Liver (tissue), 9 donors: ENCODE data around the gene RPS6KB2. TPM values are rescaled to one million over a fixed set of nuclear protein-coding genes. Genes with fewer than 3 reads are reported as not detected.

Experiments used
- DNase-seq: peaks from one replicate; pipeline ENCODE4 v3.0.0-alpha.2; 2017; ENCODE audit warnings: low spot score
- H3K27ac ChIP-seq, 2 donors: one replicate each; pipeline ENCODE4 v1.7.0; 2013; ENCODE audit warnings: inconsistent platforms in 2 of 2, low read length in 2 of 2, control low read depth in 1 of 2, low read depth in 1 of 2, mild to moderate bottlenecking in 1 of 2
- H3K27me3 ChIP-seq, 4 donors: one replicate each; pipeline versions ENCODE4 v1.6.1 to v1.7.0; 2013; ENCODE audit warnings: low read length in 3 of 4, inconsistent platforms in 1 of 4, mild to moderate bottlenecking in 1 of 4, moderate library complexity in 1 of 4; ENCODE audit not compliant: control insufficient read depth in 4 of 4, insufficient read depth in 4 of 4
- H3K36me3 ChIP-seq, 4 donors: one replicate each; pipeline versions ENCODE4 v1.6.1 to v1.7.0; 2013; ENCODE audit warnings: low read length in 3 of 4, mild to moderate bottlenecking in 3 of 4, low read depth in 1 of 4, moderate library complexity in 1 of 4; ENCODE audit not compliant: control insufficient read depth in 4 of 4, insufficient read depth in 3 of 4
- H3K4me1 ChIP-seq, 4 donors: one replicate each; pipeline versions ENCODE4 v1.6.1 to v1.7.0; 2013; ENCODE audit warnings: low read length in 3 of 4, mild to moderate bottlenecking in 3 of 4, moderate library complexity in 1 of 4; ENCODE audit not compliant: control insufficient read depth in 4 of 4, insufficient read depth in 4 of 4
- H3K4me3 ChIP-seq, 3 donors: one replicate each; pipeline versions ENCODE4 v1.6.1 to v1.7.0; 2013; ENCODE audit warnings: low read length in 3 of 3, control low read depth in 1 of 3, low read depth in 1 of 3, mild to moderate bottlenecking in 1 of 3
- H3K9ac ChIP-seq, 2 donors: one replicate each; pipeline ENCODE4 v1.7.0; 2013; ENCODE audit warnings: low read length in 2 of 2, mild to moderate bottlenecking in 2 of 2, moderate library complexity in 2 of 2, control low read depth in 1 of 2, low read depth in 1 of 2
- H3K9me3 ChIP-seq, 4 donors: one replicate each; pipeline versions ENCODE4 v1.6.1 to v1.7.0; 2013; ENCODE audit warnings: low read length in 3 of 4; ENCODE audit not compliant: control insufficient read depth in 4 of 4
- EGR1 ChIP-seq, 2 donors: IDR thresholded peaks; 2 replicates each; pipeline ENCODE4 v1.6.1; 2016 to 2018; ENCODE audit warnings: antibody characterized with exemption in 2 of 2, low read depth in 2 of 2
- FOXA1 ChIP-seq: IDR thresholded peaks from 2 replicates; pipeline ENCODE4 v1.6.1; 2016; ENCODE audit warnings: antibody characterized with exemption
- FOXA2 ChIP-seq: IDR thresholded peaks from 2 replicates; pipeline ENCODE4 v1.6.1; 2016; ENCODE audit warnings: antibody characterized with exemption
- GABPA ChIP-seq, 2 donors: IDR thresholded peaks in 1 of 2; conservative IDR thresholded peaks in 1 of 2; 2 replicates each; pipeline ENCODE4 v1.6.1; 2016; ENCODE audit warnings: antibody characterized with exemption in 2 of 2, mild to moderate bottlenecking in 1 of 2, moderate library complexity in 1 of 2
- HNF4A ChIP-seq, 2 donors: conservative IDR thresholded peaks; 2 replicates each; pipeline ENCODE4 v1.6.1; 2016; ENCODE audit warnings: antibody characterized with exemption in 2 of 2, mild to moderate bottlenecking in 2 of 2
- HNF4G ChIP-seq: IDR thresholded peaks from 2 replicates; pipeline ENCODE4 v1.6.1; 2016; ENCODE audit warnings: antibody characterized with exemption
- JUND ChIP-seq, 2 donors: IDR thresholded peaks; 2 replicates each; pipeline ENCODE4 v1.6.1; 2016; ENCODE audit warnings: antibody characterized with exemption in 2 of 2
- NR2F2 ChIP-seq: IDR thresholded peaks from 2 replicates; pipeline ENCODE4 v1.6.1; 2016; ENCODE audit warnings: antibody characterized with exemption
- RAD21 ChIP-seq, 2 donors: IDR thresholded peaks; 2 replicates each; pipeline ENCODE4 v1.6.1; 2016; ENCODE audit warnings: antibody characterized with exemption in 2 of 2, mild to moderate bottlenecking in 2 of 2
- RXRA ChIP-seq, 2 donors: IDR thresholded peaks; 2 replicates each; pipeline ENCODE4 v1.6.1; 2017 to 2018; ENCODE audit warnings: antibody characterized with exemption in 2 of 2, mild to moderate bottlenecking in 1 of 2
- SP1 ChIP-seq: IDR thresholded peaks from 2 replicates; pipeline ENCODE4 v1.6.1; 2018; ENCODE audit warnings: antibody characterized with exemption, mild to moderate bottlenecking
- TAF1 ChIP-seq: conservative IDR thresholded peaks from 2 replicates; pipeline ENCODE4 v1.6.1; 2016; ENCODE audit warnings: antibody characterized with exemption, mild to moderate bottlenecking
- YY1 ChIP-seq: IDR thresholded peaks from 2 replicates; pipeline ENCODE4 v1.6.1; 2016; ENCODE audit warnings: antibody characterized with exemption, mild to moderate bottlenecking
- WGBS: extraction: QIAGEN DNeasy Blood & Tissue Kit; methylation state at CpG from one replicate; pipeline ENCODE4 v1.1.7; 2013; 5-methylcytosine and 5-hydroxymethylcytosine counted together
- polyA plus RNA-seq, 2 donors: library from polyadenylated mRNA; stranded (reverse) in 1 of 2; unstranded in 1 of 2; fragments of 200-250 nt in 1 of 2; fragments of >200 nt in 1 of 2; fragmentation: Nextera tagmentation in 1 of 2; extraction: Ambion mirVana in 1 of 2; gene quantifications; one replicate each; pipeline versions ENCODE4 v1.2.1 to v1.2.3, GENCODE V29; 2013 to 2015
- total RNA-seq, 2 donors: library from RNA; depleted of rRNA; stranded (reverse); fragments of >200 nt; gene quantifications; one replicate each; pipeline ENCODE4 v1.2.3, GENCODE V29; 2014
- TF ChIP-seq, protein P1 (sequence below): IDR thresholded peaks from 2 replicates; pipeline ENCODE4 v1.6.1; 2016; ENCODE audit warnings: antibody characterized with exemption
- TF ChIP-seq, protein P2 (sequence below): fragments of 150-350 bp; IDR thresholded peaks from 2 replicates; pipeline ENCODE4 v1.5.1; 2017; ENCODE audit warnings: improper control_type of control experiment, low read depth, low read length; ENCODE audit not compliant: missing input control
- TF ChIP-seq, protein P3 (sequence below): IDR thresholded peaks from 2 replicates; pipeline ENCODE4 v1.6.1; 2016; ENCODE audit warnings: antibody characterized with exemption
- TF ChIP-seq, protein P4 (sequence below): IDR thresholded peaks from 2 replicates; pipeline ENCODE4 v1.6.1; 2016; ENCODE audit warnings: antibody characterized with exemption, mild to moderate bottlenecking
- TF ChIP-seq, protein P5 (sequence below): IDR thresholded peaks from 2 replicates; pipeline ENCODE4 v1.6.1; 2016; ENCODE audit warnings: antibody characterized with exemption
- donor health status: healthy.
- donor health status: healthy.
- donor health status: healthy.
- donor health status: healthy.
- donor health status: healthy.

RPS6KB2 gene
- total and polyA plus RNA-seq, 4 donors, result 31.5 to 49.6 (median 37.7) TPM

DNA sequence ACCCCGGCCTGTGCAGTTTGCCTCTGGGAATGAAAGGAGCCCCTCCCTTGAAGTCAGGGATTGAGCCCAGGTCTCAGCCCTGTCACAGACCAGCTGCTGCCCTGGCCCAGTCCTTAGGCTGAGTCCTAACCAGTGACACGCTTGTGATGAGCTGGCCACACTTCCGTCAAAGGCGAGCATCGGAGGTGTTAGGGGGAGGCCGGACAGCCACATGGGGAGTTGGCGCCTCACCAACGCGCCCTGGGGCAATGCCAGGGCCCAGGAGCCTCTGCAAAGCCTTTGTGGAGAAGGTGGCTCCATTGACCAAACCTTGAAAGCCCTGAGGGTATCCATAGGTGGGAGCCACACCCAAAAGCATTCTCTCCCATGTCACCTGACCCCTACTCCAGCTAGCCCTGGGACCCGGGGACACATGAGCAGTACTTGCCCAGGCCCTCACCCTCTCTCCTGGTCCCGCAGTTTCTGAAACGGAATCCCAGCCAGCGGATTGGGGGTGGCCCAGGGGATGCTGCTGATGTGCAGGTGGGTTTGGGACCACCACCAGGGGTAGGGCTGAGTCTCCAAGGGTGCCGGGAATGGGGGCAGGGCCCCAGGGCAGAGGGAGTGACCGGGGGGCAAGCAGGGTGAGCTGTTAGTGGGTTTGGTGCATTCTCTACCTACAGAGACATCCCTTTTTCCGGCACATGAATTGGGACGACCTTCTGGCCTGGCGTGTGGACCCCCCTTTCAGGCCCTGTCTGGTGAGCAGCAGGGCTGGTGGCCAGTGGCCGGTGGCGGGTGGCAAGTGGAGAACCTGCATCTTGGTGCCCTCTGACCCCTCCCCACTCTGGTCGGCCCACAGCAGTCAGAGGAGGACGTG, 5.5 kb downstream of the RPS6KB2 start:
- H3K4me3 ChIP-seq, result no peak overlapping the region
- peaks cover 3 to 47% (median 8%) of the 10 kb centered on the region in 4 donors for H3K36me3 ChIP-seq
- H3K4me1 ChIP-seq, result peaks cover 3 to 10% (median 8%) of the 10 kb centered on the region in 4 donors
- WGBS, result 92% methylated on average over 22 of the region's 22 CpGs
- H3K9me3 ChIP-seq, result no peaks in the 10 kb centered on the region
- no peaks in the 10 kb centered on the region for H3K27me3 ChIP-seq
- H3K27ac ChIP-seq, result no peak overlapping the region
- no peak overlapping the region for H3K9ac ChIP-seq
- TF ChIP-seq RXRA (IDR thresholded peaks at IDR 0.05) (no peak), YY1 (no peak), FOXA2 (no peak), JUND (IDR thresholded peaks at IDR 0.05) (no peak), RAD21 (IDR thresholded peaks at IDR 0.05) (no peak), HNF4A (conservative IDR thresholded peaks at IDR 0.05) (no peak), EGR1 (IDR thresholded peaks at IDR 0.05; ENCODE audit: low read depth in 2 of 2) (no peak), SP1 (no peak), FOXA1 (no peak), NR2F2 (no peak)
- TF ChIP-seq, protein P1, sequence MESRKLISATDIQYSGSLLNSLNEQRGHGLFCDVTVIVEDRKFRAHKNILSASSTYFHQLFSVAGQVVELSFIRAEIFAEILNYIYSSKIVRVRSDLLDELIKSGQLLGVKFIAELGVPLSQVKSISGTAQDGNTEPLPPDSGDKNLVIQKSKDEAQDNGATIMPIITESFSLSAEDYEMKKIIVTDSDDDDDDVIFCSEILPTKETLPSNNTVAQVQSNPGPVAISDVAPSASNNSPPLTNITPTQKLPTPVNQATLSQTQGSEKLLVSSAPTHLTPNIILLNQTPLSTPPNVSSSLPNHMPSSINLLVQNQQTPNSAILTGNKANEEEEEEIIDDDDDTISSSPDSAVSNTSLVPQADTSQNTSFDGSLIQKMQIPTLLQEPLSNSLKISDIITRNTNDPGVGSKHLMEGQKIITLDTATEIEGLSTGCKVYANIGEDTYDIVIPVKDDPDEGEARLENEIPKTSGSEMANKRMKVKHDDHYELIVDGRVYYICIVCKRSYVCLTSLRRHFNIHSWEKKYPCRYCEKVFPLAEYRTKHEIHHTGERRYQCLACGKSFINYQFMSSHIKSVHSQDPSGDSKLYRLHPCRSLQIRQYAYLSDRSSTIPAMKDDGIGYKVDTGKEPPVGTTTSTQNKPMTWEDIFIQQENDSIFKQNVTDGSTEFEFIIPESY, result no peak
- TF ChIP-seq, protein P2, sequence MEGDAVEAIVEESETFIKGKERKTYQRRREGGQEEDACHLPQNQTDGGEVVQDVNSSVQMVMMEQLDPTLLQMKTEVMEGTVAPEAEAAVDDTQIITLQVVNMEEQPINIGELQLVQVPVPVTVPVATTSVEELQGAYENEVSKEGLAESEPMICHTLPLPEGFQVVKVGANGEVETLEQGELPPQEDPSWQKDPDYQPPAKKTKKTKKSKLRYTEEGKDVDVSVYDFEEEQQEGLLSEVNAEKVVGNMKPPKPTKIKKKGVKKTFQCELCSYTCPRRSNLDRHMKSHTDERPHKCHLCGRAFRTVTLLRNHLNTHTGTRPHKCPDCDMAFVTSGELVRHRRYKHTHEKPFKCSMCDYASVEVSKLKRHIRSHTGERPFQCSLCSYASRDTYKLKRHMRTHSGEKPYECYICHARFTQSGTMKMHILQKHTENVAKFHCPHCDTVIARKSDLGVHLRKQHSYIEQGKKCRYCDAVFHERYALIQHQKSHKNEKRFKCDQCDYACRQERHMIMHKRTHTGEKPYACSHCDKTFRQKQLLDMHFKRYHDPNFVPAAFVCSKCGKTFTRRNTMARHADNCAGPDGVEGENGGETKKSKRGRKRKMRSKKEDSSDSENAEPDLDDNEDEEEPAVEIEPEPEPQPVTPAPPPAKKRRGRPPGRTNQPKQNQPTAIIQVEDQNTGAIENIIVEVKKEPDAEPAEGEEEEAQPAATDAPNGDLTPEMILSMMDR, result no peak
- TF ChIP-seq, protein P3, sequence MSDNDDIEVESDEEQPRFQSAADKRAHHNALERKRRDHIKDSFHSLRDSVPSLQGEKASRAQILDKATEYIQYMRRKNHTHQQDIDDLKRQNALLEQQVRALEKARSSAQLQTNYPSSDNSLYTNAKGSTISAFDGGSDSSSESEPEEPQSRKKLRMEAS, result no peak
- TF ChIP-seq, protein P4, sequence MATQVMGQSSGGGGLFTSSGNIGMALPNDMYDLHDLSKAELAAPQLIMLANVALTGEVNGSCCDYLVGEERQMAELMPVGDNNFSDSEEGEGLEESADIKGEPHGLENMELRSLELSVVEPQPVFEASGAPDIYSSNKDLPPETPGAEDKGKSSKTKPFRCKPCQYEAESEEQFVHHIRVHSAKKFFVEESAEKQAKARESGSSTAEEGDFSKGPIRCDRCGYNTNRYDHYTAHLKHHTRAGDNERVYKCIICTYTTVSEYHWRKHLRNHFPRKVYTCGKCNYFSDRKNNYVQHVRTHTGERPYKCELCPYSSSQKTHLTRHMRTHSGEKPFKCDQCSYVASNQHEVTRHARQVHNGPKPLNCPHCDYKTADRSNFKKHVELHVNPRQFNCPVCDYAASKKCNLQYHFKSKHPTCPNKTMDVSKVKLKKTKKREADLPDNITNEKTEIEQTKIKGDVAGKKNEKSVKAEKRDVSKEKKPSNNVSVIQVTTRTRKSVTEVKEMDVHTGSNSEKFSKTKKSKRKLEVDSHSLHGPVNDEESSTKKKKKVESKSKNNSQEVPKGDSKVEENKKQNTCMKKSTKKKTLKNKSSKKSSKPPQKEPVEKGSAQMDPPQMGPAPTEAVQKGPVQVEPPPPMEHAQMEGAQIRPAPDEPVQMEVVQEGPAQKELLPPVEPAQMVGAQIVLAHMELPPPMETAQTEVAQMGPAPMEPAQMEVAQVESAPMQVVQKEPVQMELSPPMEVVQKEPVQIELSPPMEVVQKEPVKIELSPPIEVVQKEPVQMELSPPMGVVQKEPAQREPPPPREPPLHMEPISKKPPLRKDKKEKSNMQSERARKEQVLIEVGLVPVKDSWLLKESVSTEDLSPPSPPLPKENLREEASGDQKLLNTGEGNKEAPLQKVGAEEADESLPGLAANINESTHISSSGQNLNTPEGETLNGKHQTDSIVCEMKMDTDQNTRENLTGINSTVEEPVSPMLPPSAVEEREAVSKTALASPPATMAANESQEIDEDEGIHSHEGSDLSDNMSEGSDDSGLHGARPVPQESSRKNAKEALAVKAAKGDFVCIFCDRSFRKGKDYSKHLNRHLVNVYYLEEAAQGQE, result no peak
- DNase-seq, result no peak

DNA sequence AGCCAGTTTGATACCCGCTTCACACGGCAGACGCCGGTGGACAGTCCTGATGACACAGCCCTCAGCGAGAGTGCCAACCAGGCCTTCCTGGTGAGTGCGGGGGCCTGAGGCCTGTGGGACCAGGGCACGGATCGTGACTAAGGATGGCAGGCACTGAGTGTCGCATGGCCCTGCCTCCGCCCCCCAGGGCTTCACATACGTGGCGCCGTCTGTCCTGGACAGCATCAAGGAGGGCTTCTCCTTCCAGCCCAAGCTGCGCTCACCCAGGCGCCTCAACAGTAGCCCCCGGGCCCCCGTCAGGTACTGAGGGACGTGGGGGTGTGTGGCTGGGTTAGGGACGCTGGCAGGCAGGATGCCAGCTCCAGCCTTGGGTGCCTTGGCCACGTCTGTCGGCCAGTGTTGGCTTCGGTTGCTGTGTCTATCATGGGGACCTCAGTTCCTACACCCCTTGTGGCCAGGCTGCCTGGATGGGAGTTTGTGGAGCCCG, 6.1 kb downstream of the RPS6KB2 start:
- H3K4me3 ChIP-seq, result no peak overlapping the region
- TF ChIP-seq, protein P5, sequence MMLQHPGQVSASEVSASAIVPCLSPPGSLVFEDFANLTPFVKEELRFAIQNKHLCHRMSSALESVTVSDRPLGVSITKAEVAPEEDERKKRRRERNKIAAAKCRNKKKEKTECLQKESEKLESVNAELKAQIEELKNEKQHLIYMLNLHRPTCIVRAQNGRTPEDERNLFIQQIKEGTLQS, result no peak
- TF ChIP-seq FOXA1 (no peak), HNF4G (no peak), TAF1 (no peak), RXRA (IDR thresholded peaks at IDR 0.05) (no peak), GABPA (IDR thresholded peaks at IDR 0.05 in 1 of 2, conservative IDR thresholded peaks at IDR 0.05 in 1 of 2) (no peak)
- TF ChIP-seq, protein P4, result no peak
- TF ChIP-seq, protein P1, result no peak

More for the DNA sequence above, 6.1 kb downstream of the RPS6KB2 start:
- no peak for DNase-seq
- Histone ChIP-seq H3K9me3 (no peaks in the 10 kb centered on the region), H3K9ac (no peak overlapping the region), H3K4me1 (peaks cover under 1 to 5% (median 3%) of the 10 kb centered on the region in 4 donors), H3K27me3 (no peaks in the 10 kb centered on the region), H3K27ac (no peak overlapping the region), H3K36me3 (peaks cover 3 to 47% (median 8%) of the 10 kb centered on the region in 4 donors)
- 84% methylated on average over 23 of the region's 23 CpGs for WGBS
